GM21723 (cell line): ENCODE results near the gene DOCK8.
"Not testable (repeated sequence)": the region's sequence is repeated elsewhere in the genome, so short reads cannot be mapped to it uniquely, and the experiment has no call there.

Experiments
- ATAC-seq: cut with Tn5 transposase; IDR thresholded peaks from one replicate; pipeline ENCODE4 v1.9.1; 2021; ENCODE audit warnings: mild to moderate bottlenecking, moderate library complexity; ENCODE audit not compliant: unreplicated experiment

The DOCK8 gene

DNA sequence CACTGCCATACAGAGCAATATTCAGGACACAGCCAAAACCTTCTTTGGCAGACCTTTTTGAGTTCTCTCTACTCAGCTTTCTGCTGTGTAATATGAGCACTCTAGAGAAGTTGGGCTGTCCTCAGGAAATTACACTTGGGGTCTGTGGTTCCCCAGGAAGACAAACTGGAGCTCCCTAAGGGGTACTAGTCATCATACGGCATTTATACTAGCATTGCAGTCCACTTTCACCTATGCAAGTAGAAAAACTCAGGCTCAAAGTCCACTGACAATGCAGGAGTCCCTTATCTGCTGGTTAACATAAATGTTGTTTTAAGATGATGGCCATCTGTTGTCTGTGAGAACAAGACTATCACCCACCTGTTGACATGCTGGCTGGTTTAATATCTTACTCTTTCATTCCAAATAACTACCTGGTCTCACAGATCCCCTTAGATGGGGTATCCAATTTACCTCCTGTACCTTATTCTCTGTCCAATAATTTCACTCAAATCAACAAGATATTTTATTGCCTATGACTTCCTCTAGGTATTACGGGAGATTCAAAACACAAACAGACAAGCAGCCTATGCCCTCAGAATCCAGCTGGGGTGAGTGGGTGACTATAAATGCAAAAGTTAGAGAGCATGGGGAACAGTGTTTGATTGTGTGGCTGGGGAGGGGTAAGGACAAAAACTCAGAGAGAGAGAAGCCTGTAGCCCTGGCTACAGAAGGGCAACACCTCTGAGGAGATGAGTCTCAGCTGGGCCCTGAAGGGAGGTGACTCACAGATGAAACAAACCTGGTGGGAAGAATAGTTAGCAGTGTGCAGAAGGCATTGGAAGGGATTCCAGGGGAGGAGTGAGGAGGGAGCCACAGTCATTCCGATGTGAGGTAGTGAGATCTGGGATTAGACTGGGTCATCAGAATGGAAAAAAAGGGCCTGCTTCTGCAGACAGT lies 10.2 kb downstream of the DOCK8 start:
- ATAC-seq, result no peak

- ATAC-seq, result no peak
Observed at GRCh38 chr9:227860-228259, 13.2 kb downstream of the DOCK8 start.

DNA sequence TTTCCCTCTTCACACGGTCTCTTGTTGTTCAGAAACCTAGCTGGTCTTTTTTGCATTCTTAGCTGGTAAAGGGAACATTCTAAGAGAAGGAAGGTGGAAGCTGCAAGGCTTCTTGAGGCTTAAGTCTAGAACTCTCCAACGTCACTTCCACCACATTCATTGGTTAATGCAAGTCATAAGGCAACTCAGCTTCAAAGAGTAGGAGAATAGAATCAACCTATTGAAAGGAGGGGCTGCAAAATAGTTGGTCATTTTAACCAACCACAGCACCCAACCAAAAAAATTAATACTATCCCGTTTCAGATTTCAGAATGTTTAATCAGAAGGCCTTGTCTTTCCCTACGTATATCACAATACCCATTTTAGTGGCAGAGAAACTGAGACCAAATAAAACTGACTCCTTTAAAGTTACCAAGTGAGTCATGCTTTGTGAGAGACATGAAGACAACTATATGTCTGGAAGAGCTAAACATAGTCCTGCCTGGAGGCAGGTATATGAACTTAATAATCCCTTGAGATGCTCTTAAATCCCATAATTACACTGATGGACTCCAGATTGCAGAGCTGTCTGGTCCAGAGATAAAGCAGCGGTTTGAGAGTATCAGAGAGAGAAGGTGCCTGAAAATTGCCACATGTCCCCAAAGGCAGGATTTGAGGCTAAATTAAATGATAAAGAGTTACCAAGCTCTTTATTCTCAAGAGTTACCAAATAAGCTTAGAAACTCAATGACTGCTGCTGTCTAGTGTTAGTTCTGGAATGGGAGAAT lies 14.4 kb downstream of the DOCK8 start:
- ATAC-seq, result no peak

GRCh38 chr9:231625-232024 lies 17.0 kb downstream of the DOCK8 start:
- not testable (repeated sequence) for ATAC-seq

DNA sequence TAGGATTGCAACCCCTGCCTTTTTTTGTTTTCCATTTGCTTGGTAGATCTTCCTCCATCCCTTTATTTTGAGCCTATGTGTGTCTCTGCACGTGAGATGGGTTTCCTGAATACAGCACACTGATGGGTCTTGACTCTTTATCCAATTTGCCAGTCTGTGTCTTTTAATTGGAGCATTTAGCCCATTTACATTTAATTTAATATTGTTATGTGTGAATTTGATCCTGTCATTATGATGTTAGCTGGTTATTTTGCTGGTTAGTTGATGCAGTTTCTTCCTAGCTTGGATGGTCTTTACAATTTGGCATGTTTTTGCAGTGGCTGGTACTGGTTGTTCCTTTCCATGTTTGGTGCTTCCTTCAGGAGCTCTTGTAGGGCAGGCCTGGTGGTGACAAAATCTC lies 19.0 kb downstream of the DOCK8 start:
- ATAC-seq, result not testable (repeated sequence)

- ATAC-seq, result no peak
Observed at GRCh38 chr9:237141-237857, 22.6 kb downstream of the DOCK8 start.

- no peak for ATAC-seq
Observed at GRCh38 chr9:237858-238345, 23.2 kb downstream of the DOCK8 start.

GRCh38 chr9:242461-243080 lies 27.9 kb downstream of the DOCK8 start:
- ATAC-seq, result no peak

- no peak for ATAC-seq
Observed at GRCh38 chr9:248278-248961, 33.8 kb downstream of the DOCK8 start.

- ATAC-seq, result no peak
Observed at GRCh38 chr9:249025-249424, 34.4 kb downstream of the DOCK8 start.

DNA sequence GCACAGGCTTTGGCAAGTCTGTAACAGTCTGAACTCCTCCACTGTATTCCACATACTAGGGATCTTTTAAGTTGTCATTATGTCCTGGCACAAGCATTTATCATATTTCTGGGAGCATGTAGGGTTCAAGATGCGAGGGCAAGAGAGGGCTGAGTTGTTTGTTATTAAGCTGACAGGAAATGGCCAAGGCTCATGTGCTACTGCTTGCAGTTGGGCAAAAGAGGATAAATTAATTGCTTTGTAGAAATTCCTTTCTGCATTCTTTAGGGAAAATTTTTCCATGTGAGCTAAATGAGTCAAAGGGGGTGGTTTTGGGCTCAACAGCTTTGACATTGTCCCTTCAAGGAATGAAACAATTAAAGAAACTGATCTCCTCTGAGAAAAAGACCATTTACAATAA lies 35.4 kb downstream of the DOCK8 start:
- ATAC-seq, result no peak

DNA sequence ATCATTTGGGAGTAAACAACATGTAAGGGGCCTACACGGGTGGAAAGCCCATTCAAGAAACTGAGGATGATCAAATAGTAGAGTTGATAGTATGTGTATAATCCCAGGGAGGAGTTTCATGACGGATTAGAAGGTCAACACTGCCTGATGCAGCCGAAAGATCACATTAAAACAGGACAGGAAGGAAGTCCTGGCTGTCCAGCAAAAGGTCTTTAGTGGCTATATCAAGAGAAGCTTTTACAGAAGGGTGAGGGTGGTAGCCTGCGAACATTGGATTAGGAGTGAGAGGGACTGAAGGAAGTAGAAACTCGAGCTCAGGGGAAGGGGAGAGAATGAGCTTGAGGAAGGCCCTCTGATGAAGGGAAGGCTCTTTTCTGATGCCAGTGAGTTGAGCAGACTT lies 36.0 kb downstream of the DOCK8 start:
- ATAC-seq, result no peak

- no peak for ATAC-seq
Observed at GRCh38 chr9:251398-251797, 36.7 kb downstream of the DOCK8 start.

- no peak for ATAC-seq
Observed at GRCh38 chr9:253539-253938, 38.9 kb downstream of the DOCK8 start.

DNA sequence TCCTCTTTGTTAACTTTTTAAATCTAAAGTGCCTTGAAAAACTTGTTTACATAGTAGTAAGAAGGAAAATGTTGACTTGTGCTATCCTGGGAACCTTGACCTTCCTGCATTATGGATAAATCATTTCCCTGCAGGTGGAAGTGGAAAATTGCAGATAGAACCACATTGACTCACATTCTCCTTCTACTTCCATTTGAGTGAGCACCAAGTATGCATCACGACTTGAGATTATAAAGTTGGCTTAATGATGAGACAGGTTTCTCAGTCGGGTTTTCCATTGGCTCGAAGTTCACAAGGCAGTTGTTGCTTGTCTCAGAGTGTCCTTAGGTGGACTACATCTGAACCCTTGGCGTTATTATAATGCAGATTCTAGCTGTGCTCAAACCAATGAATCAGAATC lies 39.9 kb downstream of the DOCK8 start:
- no peak for ATAC-seq

DNA sequence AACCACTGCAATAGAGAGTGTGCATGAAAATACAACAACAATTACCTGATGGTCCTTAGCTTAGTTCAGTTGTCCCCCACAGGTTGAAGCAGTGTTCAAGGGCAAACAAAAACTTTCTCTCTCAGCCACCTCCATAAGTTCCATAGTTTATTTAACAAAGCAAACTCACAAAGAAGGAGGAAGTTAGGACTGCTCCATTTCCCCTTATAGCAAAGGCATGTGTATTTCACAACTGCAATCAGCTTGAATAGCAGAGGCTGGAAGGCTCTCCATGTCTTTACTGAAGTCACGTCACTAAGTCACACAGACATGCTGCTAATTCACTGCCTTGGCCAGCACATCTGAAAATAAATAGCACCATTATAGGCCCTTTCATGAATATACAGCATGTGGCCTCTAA lies 43.3 kb downstream of the DOCK8 start:
- no peak for ATAC-seq

DNA sequence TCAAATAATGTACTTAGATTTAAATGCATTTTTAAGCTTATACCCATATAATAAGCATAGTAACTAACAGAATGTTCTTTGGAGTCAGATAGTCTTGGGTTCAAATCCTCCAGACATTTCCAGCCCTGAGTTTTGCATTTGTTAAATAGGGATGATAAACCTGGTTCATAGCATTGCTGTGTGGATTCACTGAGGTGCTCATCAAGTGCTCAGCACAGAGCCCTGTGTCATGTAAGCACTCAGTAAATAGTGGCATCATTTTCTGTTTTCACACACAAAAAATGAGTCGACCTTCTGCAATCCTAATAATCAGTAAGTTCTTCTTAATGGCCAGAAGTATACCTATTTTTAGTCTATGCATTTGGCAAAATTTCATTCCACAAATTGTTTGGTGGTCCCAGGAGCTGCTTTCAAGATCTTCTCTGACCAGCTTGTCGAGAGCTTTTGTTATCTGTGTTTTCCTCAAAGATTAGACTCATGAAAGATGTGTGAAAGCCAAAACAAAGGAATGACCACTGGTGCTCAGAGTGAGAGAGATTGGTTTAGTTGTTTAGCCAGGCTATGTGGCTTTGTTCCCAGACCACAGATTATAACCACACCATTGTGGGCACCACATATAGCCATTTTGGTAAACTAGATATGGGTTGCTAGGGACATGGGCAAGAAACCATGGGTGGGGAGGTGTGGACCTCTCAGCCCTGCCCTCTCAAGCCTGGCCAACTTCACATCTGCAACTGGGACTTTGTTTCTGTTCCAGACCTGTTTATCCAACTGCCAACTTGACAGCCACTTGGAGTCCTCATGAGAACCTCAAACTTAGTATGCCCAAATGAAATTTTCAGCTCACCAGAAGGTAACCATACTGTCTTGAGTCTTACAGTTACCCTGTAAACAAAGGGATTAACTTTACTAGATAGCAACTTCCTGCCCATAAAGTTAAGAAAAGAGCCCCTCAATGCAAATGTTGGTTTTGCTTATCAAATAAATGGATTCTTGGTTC lies 45.0 kb downstream of the DOCK8 start:
- ATAC-seq, result no peak

- no peak for ATAC-seq
Observed at GRCh38 chr9:264231-264630, 49.6 kb downstream of the DOCK8 start.
